ENCODE measurements around the gene DPH6.

- TF ChIP-seq POLR2AphosphoS5 (IDR thresholded peaks at IDR 0.05) (no peak), CTCF (IDR thresholded peaks at IDR 0.05) (no peak)
Measured at GRCh38 chr15:35595656-35596055, 49.7 kb upstream of the DPH6 start.

Measured in suprapubic skin (tissue), 3 donors.